ENCODE measurements around the gene KCTD5.

The KCTD5 gene

DNA sequence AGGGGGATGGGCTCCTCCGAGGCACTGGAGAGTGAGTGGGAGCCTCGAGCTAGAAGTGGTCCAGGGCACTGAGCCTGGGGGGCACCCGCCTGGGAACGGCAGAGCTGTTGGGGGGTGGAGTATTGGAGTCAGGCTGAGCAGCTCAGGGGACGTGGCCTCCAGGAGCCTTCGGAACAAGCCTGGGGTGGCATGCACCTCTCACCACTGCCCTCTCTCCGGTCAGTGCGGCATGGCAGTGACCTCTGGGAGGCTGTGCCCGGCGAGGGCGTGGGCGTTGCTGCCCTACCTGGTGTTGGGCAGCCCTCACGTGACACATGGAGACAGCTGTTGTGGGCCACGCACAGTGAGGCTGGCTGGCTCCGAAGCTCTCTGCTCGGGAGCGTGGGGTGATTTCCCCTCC, 23.8 kb downstream of the KCTD5 start:
- peaks cover 97% of the 10 kb centered on the region for H3K36me3 Mint-ChIP-seq (ENCODE audit: low read depth)

DNA sequence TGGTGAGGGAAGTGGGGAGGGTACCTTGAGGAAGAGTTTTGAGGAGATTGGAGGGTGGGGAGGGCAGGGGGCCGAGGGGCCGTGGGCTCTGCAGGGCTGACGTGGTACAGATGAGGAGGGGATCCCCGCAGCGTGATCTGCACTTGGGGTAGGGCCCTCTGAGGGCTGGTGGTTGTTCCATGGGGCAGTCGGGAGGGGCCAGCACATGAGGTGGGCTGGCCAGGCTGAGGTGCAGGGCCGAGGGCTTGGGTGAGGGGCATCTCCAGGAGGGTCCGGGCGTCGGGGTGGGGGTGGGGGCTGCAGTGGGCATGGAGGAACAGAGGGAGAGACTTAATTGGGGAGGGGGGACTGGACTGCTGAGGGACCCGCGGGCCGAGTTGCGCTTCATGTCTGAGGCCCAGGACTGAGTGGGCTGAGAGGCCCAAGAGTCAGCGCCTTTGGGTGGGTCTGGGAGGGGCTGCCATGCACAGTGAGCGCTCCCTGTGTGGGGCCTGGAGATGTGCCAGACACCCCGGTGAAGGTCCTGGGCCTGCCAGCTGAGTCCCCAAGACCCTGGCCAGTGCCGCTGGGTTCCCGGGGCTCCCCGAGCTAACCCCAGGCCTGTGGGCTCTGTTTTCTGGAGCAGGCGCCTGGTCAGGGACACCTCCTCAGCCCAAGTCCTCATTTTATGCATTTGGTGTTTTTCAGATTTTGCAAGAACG, 24.4 kb downstream of the KCTD5 start:
- Mint-ChIP-seq H3K9me3 (no peaks in the 10 kb centered on the region), H3K27ac (no peak overlapping the region), H3K36me3 (ENCODE audit: low read depth) (peaks cover 90% of the 10 kb centered on the region), H3K27me3 (no peaks in the 10 kb centered on the region), H3K4me1 (ENCODE audit: low read depth) (peaks cover 5% of the 10 kb centered on the region), H3K4me3 (no peak overlapping the region)
- intact Hi-C loops (cut with micrococcal nuclease), result no loop called here

More for the DNA sequence above, 23.8 kb downstream of the KCTD5 start:
- H3K27me3 Mint-ChIP-seq, result no peaks in the 10 kb centered on the region
- intact Hi-C loops (cut with micrococcal nuclease), result no loop called here
- H3K4me1 Mint-ChIP-seq (ENCODE audit: low read depth), result peaks cover 5% of the 10 kb centered on the region
- no peaks in the 10 kb centered on the region for H3K9me3 Mint-ChIP-seq
- no peak overlapping the region for H3K4me3 Mint-ChIP-seq
- H3K27ac Mint-ChIP-seq, result no peak overlapping the region

DNA sequence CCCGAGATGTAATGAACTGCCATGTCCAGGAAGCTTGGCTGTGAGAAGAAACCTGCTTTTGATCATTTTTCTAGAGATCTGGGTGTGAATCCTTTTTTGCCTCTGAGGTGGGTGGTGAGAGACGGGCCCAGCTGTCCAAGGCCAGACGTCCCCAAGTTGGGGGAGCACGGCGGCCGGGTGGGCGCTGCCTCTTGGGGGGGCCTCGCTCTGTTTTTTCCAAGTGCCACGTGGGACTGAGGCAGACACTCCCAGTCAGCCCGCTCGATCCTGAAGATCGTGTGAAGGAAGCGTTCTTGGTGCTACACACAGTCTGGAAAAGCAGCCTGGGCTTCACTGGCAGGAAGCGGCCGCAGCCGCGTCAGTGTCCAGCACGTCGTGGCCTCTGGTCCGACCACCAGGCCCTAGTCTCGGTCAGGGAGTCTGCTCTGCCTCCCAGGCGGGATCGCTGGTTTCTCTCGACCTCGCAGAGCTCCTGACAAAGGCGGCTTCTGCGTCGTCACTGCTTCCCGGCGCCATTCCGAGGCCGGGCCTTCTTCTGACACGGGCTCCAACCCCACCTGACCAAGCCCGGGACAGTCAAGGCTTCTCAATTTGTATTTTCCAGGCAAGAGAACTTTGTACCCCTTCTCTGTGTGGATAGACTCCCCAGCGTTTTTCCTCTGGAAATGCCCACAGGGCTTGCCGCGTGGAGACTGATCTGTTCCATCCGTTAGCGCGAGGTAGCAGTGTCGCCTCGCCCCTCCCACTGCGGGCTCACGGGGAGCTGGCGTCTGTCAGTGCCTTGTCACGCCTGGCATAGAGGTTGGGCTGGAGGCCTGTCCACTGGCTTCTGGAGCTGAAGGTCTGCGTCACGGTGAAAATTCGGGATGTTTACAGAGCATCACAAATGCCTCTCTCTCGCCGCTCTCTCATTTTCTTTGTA, 25.3 kb downstream of the KCTD5 start:
- Mint-ChIP-seq H3K4me3 (no peak overlapping the region), H3K9me3 (no peaks in the 10 kb centered on the region), H3K4me1 (ENCODE audit: low read depth) (peaks cover 5% of the 10 kb centered on the region), H3K27me3 (no peaks in the 10 kb centered on the region), H3K36me3 (ENCODE audit: low read depth) (peaks cover 81% of the 10 kb centered on the region), H3K27ac (no peak overlapping the region)
- intact Hi-C loops (cut with micrococcal nuclease), result no loop called here

DNA sequence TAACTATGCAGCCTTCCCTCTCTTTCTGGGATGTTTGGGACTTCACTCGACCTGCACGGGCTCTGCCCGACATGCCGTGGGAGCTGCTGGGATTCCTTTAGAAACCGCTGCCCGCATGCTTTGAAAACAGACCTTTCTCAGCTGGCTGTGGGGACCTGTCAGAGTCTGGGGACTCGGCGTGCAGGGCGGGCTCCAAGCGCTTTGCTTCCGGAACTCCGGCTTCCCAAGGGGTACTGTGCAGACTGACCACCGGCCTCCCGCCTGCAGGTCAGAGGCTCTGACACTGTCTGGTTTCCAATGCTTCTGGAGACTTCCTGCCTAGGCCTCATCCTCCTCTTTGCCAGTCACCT, 25.9 kb downstream of the KCTD5 start:
- intact Hi-C loops (cut with micrococcal nuclease), result no loop called here
- H3K27me3 Mint-ChIP-seq, result no peaks in the 10 kb centered on the region
- H3K27ac Mint-ChIP-seq, result no peak overlapping the region
- H3K36me3 Mint-ChIP-seq (ENCODE audit: low read depth), result peaks cover 75% of the 10 kb centered on the region
- H3K4me1 Mint-ChIP-seq (ENCODE audit: low read depth), result peaks cover 6% of the 10 kb centered on the region
- no peaks in the 10 kb centered on the region for H3K9me3 Mint-ChIP-seq
- no peak overlapping the region for H3K4me3 Mint-ChIP-seq

DNA sequence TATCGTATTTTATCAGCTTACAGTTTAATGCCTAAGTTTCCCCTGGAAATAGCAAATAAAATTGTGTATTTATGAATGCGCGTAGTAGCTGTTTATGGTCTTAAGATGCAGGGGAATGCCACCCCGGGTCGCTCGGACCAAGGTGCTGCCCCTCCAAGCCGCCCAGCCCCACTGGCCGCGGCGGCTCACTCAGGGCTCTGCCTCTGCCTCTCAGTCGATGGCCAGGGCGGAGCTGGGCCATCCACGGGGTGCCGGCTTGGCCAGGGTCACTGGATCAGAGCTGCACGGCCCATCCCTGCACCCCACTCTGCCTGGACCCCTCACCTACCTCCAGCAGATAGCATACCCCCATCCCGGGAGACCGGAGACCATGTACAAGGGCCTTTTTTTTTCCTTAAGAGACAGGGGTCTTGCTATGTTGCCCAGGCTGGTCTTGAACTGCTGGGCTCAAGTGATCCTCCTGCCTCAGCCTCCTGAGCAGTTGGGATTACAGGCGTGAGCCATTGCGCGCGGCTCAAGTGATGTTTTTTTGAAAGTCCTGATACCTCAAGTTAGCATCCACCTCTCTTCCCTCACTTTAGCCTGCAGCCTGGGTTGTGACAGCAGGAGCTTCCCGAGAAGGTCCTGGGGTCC, 26.7 kb downstream of the KCTD5 start:
- H3K27ac Mint-ChIP-seq, result no peak overlapping the region
- peaks cover 14% of the 10 kb centered on the region for H3K4me1 Mint-ChIP-seq (ENCODE audit: low read depth)
- H3K27me3 Mint-ChIP-seq, result peaks cover 5% of the 10 kb centered on the region
- H3K9me3 Mint-ChIP-seq, result no peaks in the 10 kb centered on the region
- intact Hi-C loops (cut with micrococcal nuclease), result no loop called here
- no peak overlapping the region for H3K4me3 Mint-ChIP-seq
- H3K36me3 Mint-ChIP-seq (ENCODE audit: low read depth), result peaks cover 67% of the 10 kb centered on the region

DNA sequence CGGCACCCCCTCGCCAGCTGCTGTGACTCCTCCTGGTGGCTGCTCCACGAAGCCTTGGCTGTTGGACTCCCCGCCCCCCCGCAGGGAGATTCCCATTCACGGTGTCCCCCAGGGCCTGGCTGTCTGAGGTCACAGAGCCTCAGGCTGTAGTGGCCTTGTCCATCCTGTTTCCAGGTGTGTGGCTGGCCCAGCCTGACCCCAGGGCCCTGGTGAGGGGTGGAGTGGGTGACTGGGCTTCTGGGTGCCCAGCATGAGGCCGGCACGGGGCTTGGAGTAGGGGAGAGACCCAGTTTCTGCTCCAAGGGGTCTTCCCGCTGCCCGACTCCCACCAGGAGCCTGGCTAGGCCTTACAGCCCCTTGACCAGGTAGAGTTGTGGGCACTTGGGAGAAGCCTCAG, 27.3 kb downstream of the KCTD5 start:
- peaks cover 62% of the 10 kb centered on the region for H3K36me3 Mint-ChIP-seq (ENCODE audit: low read depth)
- intact Hi-C loops (cut with micrococcal nuclease), result no loop called here
- peaks cover 8% of the 10 kb centered on the region for H3K27me3 Mint-ChIP-seq
- H3K4me1 Mint-ChIP-seq (ENCODE audit: low read depth), result peaks cover 14% of the 10 kb centered on the region
- no peaks in the 10 kb centered on the region for H3K9me3 Mint-ChIP-seq
- H3K27ac Mint-ChIP-seq, result no peak overlapping the region
- no peak overlapping the region for H3K4me3 Mint-ChIP-seq

DNA sequence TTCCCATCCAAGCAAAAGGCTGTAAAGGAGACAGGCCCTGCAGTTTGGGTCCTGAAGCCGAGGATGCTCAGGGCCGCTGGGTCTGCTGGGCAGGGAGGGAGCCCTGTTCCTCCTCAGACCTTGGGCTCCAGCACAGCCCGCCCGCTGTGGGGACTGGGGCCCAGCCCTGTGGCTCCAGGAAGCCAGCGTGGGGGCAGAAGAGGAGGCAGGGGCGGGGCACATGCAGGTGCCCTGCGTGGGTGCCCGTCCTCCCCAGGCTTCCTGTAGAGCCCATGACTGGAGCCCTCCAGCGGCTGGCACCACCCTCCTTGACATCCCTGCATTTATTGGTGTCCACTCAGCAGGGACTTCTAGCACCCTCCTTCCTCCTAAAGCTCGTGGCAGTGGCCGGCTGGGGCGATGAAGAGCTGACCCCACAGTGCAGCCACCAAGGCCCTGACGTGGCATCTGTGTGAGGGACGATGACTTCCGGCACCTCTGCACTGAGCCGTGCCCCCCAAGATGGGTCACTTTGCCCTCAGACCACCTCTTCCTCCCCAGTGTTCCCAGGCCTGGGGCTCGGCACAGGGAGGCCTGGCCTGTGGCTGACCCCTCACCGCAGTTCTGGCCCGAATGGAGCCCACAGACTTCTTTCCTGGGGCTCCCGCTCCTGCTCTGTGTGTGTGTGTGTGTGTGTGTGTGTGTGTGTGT, 27.8 kb downstream of the KCTD5 start:
- peaks cover 14% of the 10 kb centered on the region for H3K27me3 Mint-ChIP-seq
- no peak overlapping the region for H3K4me3 Mint-ChIP-seq
- peaks cover 56% of the 10 kb centered on the region for H3K36me3 Mint-ChIP-seq (ENCODE audit: low read depth)
- intact Hi-C loops (cut with micrococcal nuclease), result no loop called here
- no peaks in the 10 kb centered on the region for H3K9me3 Mint-ChIP-seq
- no peak overlapping the region for H3K27ac Mint-ChIP-seq
- peaks cover 19% of the 10 kb centered on the region for H3K4me1 Mint-ChIP-seq (ENCODE audit: low read depth)

DNA sequence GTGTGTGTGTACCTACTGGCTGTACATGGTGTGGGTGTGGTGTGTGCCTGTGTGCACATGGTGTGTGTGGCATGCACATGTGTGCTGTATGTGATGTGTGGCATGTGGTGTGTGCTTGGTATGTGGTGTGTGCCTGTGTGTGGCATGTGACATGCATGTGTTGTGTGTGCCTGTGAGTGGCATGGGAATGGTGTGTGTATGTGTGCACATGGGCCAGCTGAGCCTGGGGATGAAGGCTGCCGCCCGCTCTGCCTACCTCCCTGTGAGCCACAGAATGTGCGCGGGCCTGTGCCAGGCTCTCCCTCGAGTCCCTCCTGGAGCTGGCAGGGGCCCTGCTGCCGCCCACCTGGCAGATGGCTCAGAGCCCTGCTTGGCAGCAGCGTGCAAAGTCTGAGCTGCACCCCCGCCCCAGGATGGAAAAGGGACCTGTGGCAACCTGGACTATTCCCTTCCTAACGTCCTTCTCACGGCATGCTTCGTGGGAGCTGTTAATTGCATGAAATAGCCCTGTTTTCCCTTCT, 28.4 kb downstream of the KCTD5 start:
- H3K27ac Mint-ChIP-seq, result no peak overlapping the region
- peaks cover 17% of the 10 kb centered on the region for H3K27me3 Mint-ChIP-seq
- intact Hi-C loops (cut with micrococcal nuclease), result no loop called here
- H3K36me3 Mint-ChIP-seq (ENCODE audit: low read depth), result peaks cover 50% of the 10 kb centered on the region
- peaks cover 25% of the 10 kb centered on the region for H3K4me1 Mint-ChIP-seq (ENCODE audit: low read depth)
- H3K4me3 Mint-ChIP-seq, result no peak overlapping the region
- H3K9me3 Mint-ChIP-seq, result no peaks in the 10 kb centered on the region

DNA sequence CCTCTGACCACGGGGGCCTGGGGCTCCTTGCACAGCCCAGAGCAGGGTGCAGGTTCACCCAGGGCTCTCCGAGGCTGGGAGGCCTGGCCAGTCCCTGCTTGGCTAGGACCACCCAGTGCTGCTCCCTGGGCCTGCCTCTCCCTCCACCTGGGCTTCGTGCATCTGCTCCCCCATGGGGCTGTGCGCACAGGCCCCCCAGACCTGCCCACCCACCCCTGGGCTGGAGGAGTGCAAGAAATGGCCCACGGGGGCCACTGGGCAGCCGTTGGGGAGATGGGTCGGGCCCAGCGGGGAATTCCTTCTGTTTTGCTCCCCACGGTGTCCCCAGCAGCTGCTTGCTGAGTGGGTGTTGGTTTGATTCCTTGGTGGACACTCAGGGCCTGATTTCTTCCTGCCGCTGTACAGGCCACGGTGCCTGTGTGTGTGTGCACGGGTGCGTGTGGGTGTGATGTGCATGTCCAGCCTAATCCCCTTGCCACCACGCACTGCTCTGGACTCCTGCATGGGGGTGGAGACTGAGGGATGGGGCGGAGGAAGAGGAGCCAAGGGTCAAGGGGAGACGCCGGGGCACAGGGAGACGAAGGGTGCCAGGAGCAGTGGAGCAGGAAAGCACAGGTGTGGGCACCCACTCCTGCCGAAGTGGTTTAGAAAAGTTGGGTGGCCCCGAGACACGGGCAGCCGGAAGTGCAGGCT, 29.2 kb downstream of the KCTD5 start:
- Mint-ChIP-seq H3K36me3 (ENCODE audit: low read depth) (peaks cover 42% of the 10 kb centered on the region), H3K9me3 (no peaks in the 10 kb centered on the region), H3K27ac (no peak overlapping the region), H3K4me3 (no peak overlapping the region), H3K4me1 (ENCODE audit: low read depth) (peaks cover 33% of the 10 kb centered on the region), H3K27me3 (peaks cover 24% of the 10 kb centered on the region)
- intact Hi-C loops (cut with micrococcal nuclease), result no loop called here

DNA sequence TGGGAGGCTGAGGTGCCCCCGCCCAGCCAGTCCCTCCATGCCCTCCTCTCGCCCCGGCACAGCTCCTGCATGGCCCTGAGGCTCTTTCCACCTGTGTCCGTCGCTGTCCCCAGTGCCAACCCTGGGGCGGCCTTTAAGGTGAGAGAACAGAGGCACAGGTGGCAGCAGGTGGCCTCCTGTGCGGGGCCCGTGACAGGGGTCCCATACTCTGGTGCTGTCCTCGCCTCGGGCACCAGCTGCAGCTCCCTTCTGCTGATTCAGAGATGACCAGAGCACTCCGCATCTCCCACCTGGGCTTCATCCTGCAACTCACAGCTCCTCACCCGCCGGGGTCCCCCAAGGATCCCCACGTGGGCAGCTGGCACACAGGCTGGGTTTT, 29.7 kb downstream of the KCTD5 start:
- Mint-ChIP-seq H3K4me3 (no peak overlapping the region), H3K36me3 (ENCODE audit: low read depth) (peaks cover 37% of the 10 kb centered on the region), H3K27me3 (peaks cover 28% of the 10 kb centered on the region), H3K27ac (no peak overlapping the region), H3K4me1 (ENCODE audit: low read depth) (peaks cover 33% of the 10 kb centered on the region), H3K9me3 (no peaks in the 10 kb centered on the region)
- intact Hi-C loops (cut with micrococcal nuclease), result no loop called here

DNA sequence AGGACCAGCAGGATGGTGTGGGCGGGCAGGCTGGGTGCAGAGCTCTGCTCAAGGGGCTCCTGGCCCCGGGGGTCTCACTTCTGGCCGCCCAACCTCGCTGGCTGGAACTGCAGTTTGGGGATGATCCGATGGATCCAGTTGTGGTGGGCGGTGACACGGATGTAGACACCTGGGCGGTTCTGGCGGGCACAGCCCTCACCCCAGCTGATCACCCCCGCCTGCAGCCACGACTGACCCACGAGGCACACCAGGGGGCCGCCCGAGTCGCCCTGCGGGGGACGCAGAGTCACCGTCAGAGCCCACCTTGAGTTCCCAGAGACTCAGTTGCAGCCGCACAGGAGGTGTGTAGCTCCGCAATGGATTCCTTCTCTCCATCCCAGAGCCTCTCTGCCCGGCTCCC, 30.2 kb downstream of the KCTD5 start:
- Mint-ChIP-seq H3K4me1 (ENCODE audit: low read depth) (peaks cover 33% of the 10 kb centered on the region), H3K27ac (no peak overlapping the region), H3K4me3 (no peak overlapping the region), H3K27me3 (peaks cover 30% of the 10 kb centered on the region), H3K36me3 (ENCODE audit: low read depth) (peaks cover 32% of the 10 kb centered on the region), H3K9me3 (no peaks in the 10 kb centered on the region)
- intact Hi-C loops (cut with micrococcal nuclease), result no loop called here

DNA sequence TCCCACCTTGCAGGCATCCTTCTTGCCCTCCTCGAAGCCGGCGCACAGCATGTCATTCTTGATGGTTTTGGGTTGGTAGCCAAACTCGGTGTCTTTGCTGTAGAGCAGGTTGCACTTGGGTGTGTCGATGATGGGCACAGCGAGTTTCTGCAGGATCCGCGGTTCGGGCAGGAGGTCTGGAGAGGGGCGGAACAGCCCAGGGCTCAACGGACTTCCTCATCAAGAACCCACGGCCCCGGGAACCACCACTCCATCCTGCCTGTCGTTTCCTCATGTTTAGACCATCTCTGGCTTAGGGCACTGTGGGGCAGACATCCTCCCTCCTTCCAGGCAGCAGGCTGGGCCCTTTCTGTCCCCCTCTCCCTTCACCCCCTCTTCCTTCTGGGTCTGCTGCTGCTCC, 31.2 kb downstream of the KCTD5 start:
- Mint-ChIP-seq H3K4me3 (no peak overlapping the region), H3K4me1 (ENCODE audit: low read depth) (peaks cover 33% of the 10 kb centered on the region), H3K27me3 (peaks cover 31% of the 10 kb centered on the region), H3K36me3 (ENCODE audit: low read depth) (peaks cover 22% of the 10 kb centered on the region), H3K9me3 (no peaks in the 10 kb centered on the region), H3K27ac (no peak overlapping the region)
- intact Hi-C loops (cut with micrococcal nuclease), result no loop called here

DNA sequence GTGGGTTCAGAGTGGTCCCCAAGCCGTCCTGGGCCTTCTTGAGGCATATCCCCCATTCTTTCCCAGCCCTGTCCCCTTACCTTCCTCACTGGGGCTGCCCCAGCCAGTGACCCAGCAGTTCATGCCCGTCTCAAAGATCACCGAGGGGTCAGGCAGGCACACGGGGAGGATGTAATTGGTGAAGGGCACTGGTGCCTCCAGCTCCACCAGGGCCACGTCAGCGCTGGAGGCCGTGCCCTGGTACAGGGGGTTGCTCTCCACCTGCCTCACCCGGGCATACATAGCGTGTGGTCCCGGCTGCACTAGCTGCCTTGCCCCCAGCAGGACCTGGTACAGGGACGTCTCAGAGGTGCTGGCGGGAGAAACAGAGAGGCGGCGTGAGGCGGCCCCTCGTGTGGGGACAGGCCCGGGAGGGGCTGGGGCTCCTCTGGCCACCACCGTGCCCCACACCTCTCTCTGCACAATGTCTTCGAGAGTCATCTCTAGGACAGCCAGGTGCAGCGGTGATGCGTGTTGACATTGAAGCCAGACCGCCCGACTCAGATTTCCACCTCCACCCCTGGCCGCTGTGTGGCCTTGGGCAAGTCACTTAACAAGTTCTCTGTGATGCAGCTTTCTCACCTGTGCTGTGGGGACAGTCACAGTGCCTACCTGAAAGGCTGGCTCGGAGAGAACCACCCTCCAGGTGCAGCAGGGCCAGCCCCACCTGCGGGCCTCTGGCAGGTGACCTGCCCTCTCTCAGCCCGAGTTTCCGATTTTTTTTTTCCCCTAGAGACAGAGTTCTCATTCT, 31.9 kb downstream of the KCTD5 start:
- intact Hi-C loops (cut with micrococcal nuclease), result no loop called here
- Mint-ChIP-seq H3K4me1 (ENCODE audit: low read depth) (peaks cover 33% of the 10 kb centered on the region), H3K9me3 (no peaks in the 10 kb centered on the region), H3K36me3 (ENCODE audit: low read depth) (peaks cover 16% of the 10 kb centered on the region), H3K27me3 (peaks cover 31% of the 10 kb centered on the region), H3K27ac (no peak overlapping the region), H3K4me3 (no peak overlapping the region)

Data from dendritic cell treated with granulocyte-macrophage colony-stimulating factor and Interleukin-4, amounts not matched to agents 40 ng/mL and 50 ng/mL, for 4 days (primary cell).